ENCODE data around the gene ZNF785. TPM values are rescaled to one million over a fixed set of nuclear protein-coding genes. Genes with fewer than 3 reads are reported as not detected.

The ZNF785 gene
- total RNA-seq, 1 experiment from 2014 or later = 18.8 TPM

DNA sequence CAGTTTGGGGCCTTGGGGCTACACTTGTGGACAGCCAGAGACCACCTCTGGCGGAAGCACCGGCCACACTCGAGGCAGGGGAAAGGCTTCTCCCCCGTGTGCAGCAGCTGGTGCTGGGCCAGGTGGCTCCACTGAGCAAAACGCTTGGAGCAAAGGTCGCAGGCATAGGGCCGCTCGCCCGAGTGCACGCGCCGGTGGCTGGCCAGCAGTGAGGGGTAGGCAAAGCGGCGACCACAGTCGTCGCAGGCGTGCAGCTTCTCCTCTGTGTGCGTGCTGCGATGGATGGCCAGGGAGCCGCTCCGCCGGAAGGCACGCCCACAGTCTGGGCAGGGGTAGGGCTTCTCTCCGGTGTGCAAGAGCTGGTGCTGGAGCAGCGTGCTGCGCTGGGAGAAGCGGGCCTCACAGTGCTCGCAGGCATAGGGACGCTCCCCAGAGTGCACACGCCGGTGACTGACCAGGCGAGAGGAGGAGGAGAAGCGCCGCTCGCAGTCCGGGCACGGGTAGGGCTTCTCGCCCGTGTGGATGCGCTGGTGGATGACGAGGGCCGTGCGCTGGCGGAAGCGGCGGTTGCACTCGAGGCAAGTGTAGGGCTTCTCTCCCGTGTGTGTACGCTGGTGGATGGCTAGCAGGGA lies 18.9 kb upstream of the ZNF785 start:
- peaks cover 17 to 51% (median 45%) of the 10 kb centered on the region in 3 experiments for H3K36me3 Mint-ChIP-seq (ENCODE audit: insufficient read depth in 1 of 3, low read depth in 3 of 3)
- H3K4ac ChIP-seq (ENCODE audit: low read depth, low read length) = no peak overlapping the region
- H2BK5ac ChIP-seq (ENCODE audit: insufficient read length, low read length) = no peak overlapping the region

More for the DNA sequence above, 18.9 kb upstream of the ZNF785 start:
- Histone ChIP-seq H3K9me3 (ENCODE audit: control insufficient read depth, low read depth, low read length) (no peaks in the 10 kb centered on the region), H3K56ac (ENCODE audit: insufficient read length, low read depth, low read length) (no peak overlapping the region), H2BK12ac (ENCODE audit: insufficient read length, low read depth, low read length) (no peak overlapping the region), H3K4me2 (ENCODE audit: insufficient read depth, insufficient read length, low read length) (no peak overlapping the region), H3K23ac (ENCODE audit: insufficient read length, low read depth, low read length) (no peak overlapping the region), H3K14ac (ENCODE audit: insufficient read depth, low read length) (no peak overlapping the region), H3K79me2 (ENCODE audit: insufficient read depth, low read length) (peaks cover 2% of the 10 kb centered on the region; the same call in 1 of the 2 replicates), H4K91ac (ENCODE audit: insufficient read length, low read depth, low read length) (no peak overlapping the region), H3K23me2 (ENCODE audit: insufficient read length, low read depth, low read length, poor library complexity, severe bottlenecking) (peaks cover 4% of the 10 kb centered on the region), H3K79me1 (ENCODE audit: insufficient read depth, low read depth, low read length, poor library complexity, severe bottlenecking) (no peaks in the 10 kb centered on the region), H2BK15ac (ENCODE audit: low read depth, low read length) (no peak overlapping the region), H4K8ac (replicated peaks; ENCODE audit: insufficient read length, low read depth, low read length) (no peak overlapping the region), H3K27ac (ENCODE audit: insufficient read length, low read depth, low read length) (no peak overlapping the region), H3K18ac (ENCODE audit: insufficient read length, low read depth, low read length) (no peak overlapping the region), H2BK20ac (ENCODE audit: low read depth, low read length, poor library complexity, severe bottlenecking) (no peak overlapping the region), H2BK120ac (ENCODE audit: low read depth, low read length, poor library complexity, severe bottlenecking) (no peak overlapping the region), H3T11ph (ENCODE audit: low read length) (no peak overlapping the region), H4K20me1 (ENCODE audit: control insufficient read depth, insufficient read depth, insufficient read length) (no peaks in the 10 kb centered on the region), H3K4me1 (ENCODE audit: insufficient read depth, low read length) (no peaks in the 10 kb centered on the region), H3K9ac (ENCODE audit: extremely low read depth, insufficient read length, low read length) (no peak overlapping the region), H4K5ac (ENCODE audit: insufficient read length, low read depth, low read length) (no peak overlapping the region), H3K27me3 (ENCODE audit: insufficient read depth, low read length) (no peaks in the 10 kb centered on the region), H2AK5ac (ENCODE audit: insufficient read length, low read length) (no peak overlapping the region), H2AFZ (ENCODE audit: low read length) (no peak overlapping the region)
- Mint-ChIP-seq H3K4me3 (no peak overlapping the region), H3K27ac (no peak overlapping the region), H3K27me3 (ENCODE audit: low read depth) (no peaks in the 10 kb centered on the region), H3K9me3 (peaks cover 0 to 3% of the 10 kb centered on the region in 2 experiments; a peak in 2 of 5 replicates), H3K4me1 (peaks cover 0 to 5% of the 10 kb centered on the region in 2 experiments; a peak in 1 of 4 replicates)
- DNase-seq = no peak
- WGBS (ENCODE audit: extremely low coverage, insufficient read length, low lambda C conversion rate) = no CpG with 5 or more reads among the region's 49 CpGs
- TF ChIP-seq, protein P1, sequence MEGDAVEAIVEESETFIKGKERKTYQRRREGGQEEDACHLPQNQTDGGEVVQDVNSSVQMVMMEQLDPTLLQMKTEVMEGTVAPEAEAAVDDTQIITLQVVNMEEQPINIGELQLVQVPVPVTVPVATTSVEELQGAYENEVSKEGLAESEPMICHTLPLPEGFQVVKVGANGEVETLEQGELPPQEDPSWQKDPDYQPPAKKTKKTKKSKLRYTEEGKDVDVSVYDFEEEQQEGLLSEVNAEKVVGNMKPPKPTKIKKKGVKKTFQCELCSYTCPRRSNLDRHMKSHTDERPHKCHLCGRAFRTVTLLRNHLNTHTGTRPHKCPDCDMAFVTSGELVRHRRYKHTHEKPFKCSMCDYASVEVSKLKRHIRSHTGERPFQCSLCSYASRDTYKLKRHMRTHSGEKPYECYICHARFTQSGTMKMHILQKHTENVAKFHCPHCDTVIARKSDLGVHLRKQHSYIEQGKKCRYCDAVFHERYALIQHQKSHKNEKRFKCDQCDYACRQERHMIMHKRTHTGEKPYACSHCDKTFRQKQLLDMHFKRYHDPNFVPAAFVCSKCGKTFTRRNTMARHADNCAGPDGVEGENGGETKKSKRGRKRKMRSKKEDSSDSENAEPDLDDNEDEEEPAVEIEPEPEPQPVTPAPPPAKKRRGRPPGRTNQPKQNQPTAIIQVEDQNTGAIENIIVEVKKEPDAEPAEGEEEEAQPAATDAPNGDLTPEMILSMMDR (conservative IDR thresholded peaks at IDR 0.05) = no peak
